ENCODE measurements around the gene DCLRE1B.
A peak's percentile ranks its signal among the peaks of the same experiment; 100 is the strongest.

Gene DCLRE1B

GRCh38 chr1:113872219-113872935 is 32.7 kb upstream of the DCLRE1B start:
- peak overlapping the region; percentile 66 for H2AFZ ChIP-seq (ENCODE audit: low read length)
- no peaks in the 10 kb centered on the region for H4K20me1 ChIP-seq (ENCODE audit: insufficient read depth, low read length, poor library complexity, severe bottlenecking)
- TF ChIP-seq CTCF (conservative IDR thresholded peaks at IDR 0.05; ENCODE audit: low read length), result no peak
- TF ChIP-seq EZH2phosphoT487 (IDR thresholded peaks at IDR 0.05; ENCODE audit: borderline replicate concordance), result no peak
- 0 out of 2 replicates have a peak, but pooled peaks cover 2% of the 10 kb centered on the region for H3F3A ChIP-seq (ENCODE audit: low read depth)
- H3K9me3 ChIP-seq (ENCODE audit: insufficient read depth, low read depth, low read length), result no peaks in the 10 kb centered on the region
- H3K9ac ChIP-seq (ENCODE audit: low read depth, low read length, poor library complexity, severe bottlenecking), result peak overlapping the region; percentile 86
- no peaks in the 10 kb centered on the region for H3K9me2 ChIP-seq (replicated peaks; ENCODE audit: low read depth, low read length)
- peaks cover 39% of the 10 kb centered on the region for H3K79me2 ChIP-seq (ENCODE audit: insufficient read depth, low read length)
- peak overlapping the region; percentile 72 for H3K4me2 ChIP-seq (ENCODE audit: low read depth, low read length, poor library complexity, severe bottlenecking)
- no peaks in the 10 kb centered on the region for H3K36me3 ChIP-seq (ENCODE audit: insufficient read depth, low read length)
- H3K4me3 ChIP-seq (ENCODE audit: low read length, poor library complexity, severe bottlenecking), result peak overlapping the region; percentile 77
- H3K4me1 ChIP-seq (ENCODE audit: insufficient read depth, low read length, poor library complexity, severe bottlenecking), result peaks cover 68% of the 10 kb centered on the region
- no peaks in the 10 kb centered on the region for H3K27me3 ChIP-seq (ENCODE audit: insufficient read depth, low read length, poor library complexity, severe bottlenecking)

GRCh38 chr1:113874012-113874879 is 30.9 kb upstream of the DCLRE1B start:
- H2AFZ ChIP-seq (ENCODE audit: low read length), result peak overlapping the region; percentile 77; the same call in 1 of the 2 replicates
- H3K36me3 ChIP-seq (ENCODE audit: insufficient read depth, low read length), result no peaks in the 10 kb centered on the region
- peaks cover 62% of the 10 kb centered on the region for H3K4me1 ChIP-seq (ENCODE audit: insufficient read depth, low read length, poor library complexity, severe bottlenecking)
- H3K4me3 ChIP-seq (ENCODE audit: low read length, poor library complexity, severe bottlenecking), result peak overlapping the region; percentile 27
- H3K9ac ChIP-seq (ENCODE audit: low read depth, low read length, poor library complexity, severe bottlenecking), result peak overlapping the region; percentile 86
- H3K27me3 ChIP-seq (ENCODE audit: insufficient read depth, low read length, poor library complexity, severe bottlenecking), result no peaks in the 10 kb centered on the region
- H3K9me2 ChIP-seq (replicated peaks; ENCODE audit: low read depth, low read length), result no peaks in the 10 kb centered on the region
- H4K20me1 ChIP-seq (ENCODE audit: insufficient read depth, low read length, poor library complexity, severe bottlenecking), result no peaks in the 10 kb centered on the region
- H3K79me2 ChIP-seq (ENCODE audit: insufficient read depth, low read length), result peaks cover 22% of the 10 kb centered on the region
- no peaks in the 10 kb centered on the region for H3K9me3 ChIP-seq (ENCODE audit: insufficient read depth, low read depth, low read length)
- H3K4me2 ChIP-seq (ENCODE audit: low read depth, low read length, poor library complexity, severe bottlenecking), result peak overlapping the region; percentile 72
- TF ChIP-seq EZH2phosphoT487 (IDR thresholded peaks at IDR 0.05; ENCODE audit: borderline replicate concordance), result no peak
- TF ChIP-seq CTCF (conservative IDR thresholded peaks at IDR 0.05; ENCODE audit: low read length), result peak; percentile 75
- 0 out of 2 replicates have a peak, but pooled peaks cover 2% of the 10 kb centered on the region for H3F3A ChIP-seq (ENCODE audit: low read depth)

- 0 out of 2 replicates have a peak, but pooled peaks cover 2% of the 10 kb centered on the region for H3F3A ChIP-seq (ENCODE audit: low read depth)
- H3K9ac ChIP-seq (ENCODE audit: low read depth, low read length, poor library complexity, severe bottlenecking), result no peak overlapping the region
- TF ChIP-seq EZH2phosphoT487 (IDR thresholded peaks at IDR 0.05; ENCODE audit: borderline replicate concordance) (no peak), CTCF (conservative IDR thresholded peaks at IDR 0.05; ENCODE audit: low read length) (no peak)
- no peaks in the 10 kb centered on the region for H4K20me1 ChIP-seq (ENCODE audit: insufficient read depth, low read length, poor library complexity, severe bottlenecking)
- H3K9me3 ChIP-seq (ENCODE audit: insufficient read depth, low read depth, low read length), result no peaks in the 10 kb centered on the region
- H3K4me3 ChIP-seq (ENCODE audit: low read length, poor library complexity, severe bottlenecking), result no peak overlapping the region
- H3K9me2 ChIP-seq (replicated peaks; ENCODE audit: low read depth, low read length), result no peaks in the 10 kb centered on the region
- no peak overlapping the region for H2AFZ ChIP-seq (ENCODE audit: low read length)
- H3K36me3 ChIP-seq (ENCODE audit: insufficient read depth, low read length), result no peaks in the 10 kb centered on the region
- no peak overlapping the region for H3K4me2 ChIP-seq (ENCODE audit: low read depth, low read length, poor library complexity, severe bottlenecking)
- H3K79me2 ChIP-seq (ENCODE audit: insufficient read depth, low read length), result peaks cover 7% of the 10 kb centered on the region
- peaks cover 64% of the 10 kb centered on the region for H3K4me1 ChIP-seq (ENCODE audit: insufficient read depth, low read length, poor library complexity, severe bottlenecking)
- H3K27me3 ChIP-seq (ENCODE audit: insufficient read depth, low read length, poor library complexity, severe bottlenecking), result no peaks in the 10 kb centered on the region
Measured at GRCh38 chr1:113875714-113876113, 29.4 kb upstream of the DCLRE1B start.

Measured in Loucy (cell line).